Measurements from ENCODE around the gene ULK3.

GRCh38 chr15:74840851-74841775 is 1.8 kb downstream of the ULK3 start:
- TF ChIP-seq CTCF (IDR thresholded peaks at IDR 0.05; ENCODE audit: low read depth, low read length, poor library complexity, severe bottlenecking): no peak
- TF ChIP-seq EZH2phosphoT487 (IDR thresholded peaks at IDR 0.05; ENCODE audit: borderline replicate concordance, low read length): no peak
